ENCODE measurements around the gene ZNF396.

DNA sequence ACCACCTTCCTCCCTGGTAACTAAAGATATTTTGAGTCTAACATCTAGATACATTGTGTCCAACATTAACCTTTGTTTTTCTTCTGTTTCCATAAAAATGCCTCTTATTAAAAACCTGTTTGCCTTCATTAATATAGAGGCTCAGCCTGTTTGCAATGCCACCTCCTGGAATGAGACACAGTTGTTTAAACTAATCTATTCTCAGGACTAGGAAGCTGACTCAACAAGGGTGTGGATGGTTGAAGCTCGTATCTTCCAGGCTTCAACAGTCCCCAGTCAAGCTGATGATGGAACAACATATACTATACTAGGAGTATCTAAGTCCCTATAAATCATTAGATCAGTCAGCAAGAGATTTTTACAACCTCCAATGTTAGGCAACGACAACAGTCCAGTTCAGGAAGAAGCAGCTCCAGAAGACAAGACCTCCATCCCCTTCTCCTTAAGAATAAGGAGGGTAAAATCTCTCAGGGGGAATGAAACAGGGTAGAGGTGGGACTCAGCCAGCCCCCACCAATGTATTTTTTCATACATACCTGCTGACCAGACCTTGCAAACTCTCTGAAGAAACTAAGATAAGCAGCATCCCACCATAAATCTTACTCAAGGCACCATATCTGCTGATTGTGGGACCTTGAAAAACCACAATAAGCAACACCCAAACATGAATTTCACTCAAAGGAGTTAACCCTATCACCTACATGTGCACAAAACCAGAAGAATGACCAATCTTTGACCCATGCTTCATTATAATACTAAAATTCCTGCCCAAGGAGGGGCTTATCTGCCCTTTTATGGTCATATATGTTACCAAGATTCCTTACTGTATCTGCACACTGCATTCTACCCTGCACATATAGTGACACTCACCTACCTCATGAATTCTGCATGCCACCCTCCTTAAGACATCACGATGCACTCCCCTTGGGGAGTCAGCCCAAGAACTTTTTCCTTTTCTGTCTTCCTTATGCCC, 54.4 kb downstream of the ZNF396 start:
- TF ChIP-seq, protein P1, sequence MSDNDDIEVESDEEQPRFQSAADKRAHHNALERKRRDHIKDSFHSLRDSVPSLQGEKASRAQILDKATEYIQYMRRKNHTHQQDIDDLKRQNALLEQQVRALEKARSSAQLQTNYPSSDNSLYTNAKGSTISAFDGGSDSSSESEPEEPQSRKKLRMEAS (IDR thresholded peaks at IDR 0.05): no peak
- TF ChIP-seq YY1 (IDR thresholded peaks at IDR 0.05; ENCODE audit: low read depth) (no peak), TCF12 (IDR thresholded peaks at IDR 0.05; ENCODE audit: low read depth) (no peak), TEAD4 (IDR thresholded peaks at IDR 0.05) (no peak), NFIC (IDR thresholded peaks at IDR 0.05) (no peak), ZBTB7A (IDR thresholded peaks at IDR 0.05; ENCODE audit: low read depth) (no peak)
- TF ChIP-seq, protein P2, sequence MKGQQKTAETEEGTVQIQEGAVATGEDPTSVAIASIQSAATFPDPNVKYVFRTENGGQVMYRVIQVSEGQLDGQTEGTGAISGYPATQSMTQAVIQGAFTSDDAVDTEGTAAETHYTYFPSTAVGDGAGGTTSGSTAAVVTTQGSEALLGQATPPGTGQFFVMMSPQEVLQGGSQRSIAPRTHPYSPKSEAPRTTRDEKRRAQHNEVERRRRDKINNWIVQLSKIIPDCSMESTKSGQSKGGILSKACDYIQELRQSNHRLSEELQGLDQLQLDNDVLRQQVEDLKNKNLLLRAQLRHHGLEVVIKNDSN (IDR thresholded peaks at IDR 0.05): no peak
